Esophagus muscularis mucosa (tissue), 3 donors: ENCODE measurements around the gene RHOF.

Experiments used
- CTCF ChIP-seq, 3 experiments: fragments of 200-600 bp in 2 of 3; fragments of 450-650 bp in 1 of 3; sonication (generic) in 2 of 3; IDR thresholded peaks; one replicate each; pipeline ENCODE4 v1.5.1; 2017 to 2019; ENCODE audit warnings: antibody characterized with exemption in 3 of 3, mild to moderate bottlenecking in 2 of 3, moderate library complexity in 1 of 3
- EP300 ChIP-seq: sonication (generic); formaldehyde crosslinking; IDR thresholded peaks from one replicate; pipeline ENCODE4 v1.6.1; 2017; ENCODE audit warnings: antibody characterized with exemption

GRCh38 chr12:121731473-121731872 lies 62.0 kb downstream of the RHOF start:
- TF ChIP-seq CTCF (IDR thresholded peaks at IDR 0.05) (no peak), EP300 (no peak)
